Islet of Langerhans (tissue), 1 donor: ENCODE data around the gene CAAP1.
"Not testable (repeated sequence)": the region's sequence is repeated elsewhere in the genome, so short reads cannot be mapped to it uniquely, and the experiment has no call there.

ENCODE experiments used
- FAIRE-seq: peaks from one replicate; lab custom pipeline; 2011; peaks lifted over from hg19 to GRCh38; lab: Jason Lieb, UNC

The CAAP1 gene

GRCh38 chr9:26892251-26893029 is at the start of gene CAAP1:
TSS of gene CAAP1 (minus strand) at chr9:26892802. CDS start at chr9:26892715, 87 bp downstream.
- no peak for FAIRE-seq

- no peak for FAIRE-seq
These were observed 48.2 kb upstream of the CAAP1 start for GRCh38 chr9:26940779-26941178.

GRCh38 chr9:26939955-26940711 is 47.5 kb upstream of the CAAP1 start:
- FAIRE-seq, result no peak

- FAIRE-seq, result no peak
These were observed 45.3 kb upstream of the CAAP1 start for GRCh38 chr9:26937816-26938371.

GRCh38 chr9:26935847-26936246 is 43.2 kb upstream of the CAAP1 start:
- no peak for FAIRE-seq

- no peak for FAIRE-seq
These were observed 36.4 kb upstream of the CAAP1 start for GRCh38 chr9:26928902-26929495.

- FAIRE-seq, result no peak
These were observed 33.0 kb upstream of the CAAP1 start for GRCh38 chr9:26925609-26926008.

GRCh38 chr9:26919698-26920097 is 27.1 kb upstream of the CAAP1 start:
- no peak for FAIRE-seq

- FAIRE-seq, result no peak
These were observed 20.6 kb upstream of the CAAP1 start for GRCh38 chr9:26913138-26913668.

- no peak for FAIRE-seq
These were observed 12.1 kb upstream of the CAAP1 start for GRCh38 chr9:26904671-26905070.

- no peak for FAIRE-seq
These were observed 11.5 kb upstream of the CAAP1 start for GRCh38 chr9:26904070-26904469.

- FAIRE-seq, result peak; percentile 87
These were observed 551 bp upstream of the CAAP1 start for GRCh38 chr9:26893030-26893676.

GRCh38 chr9:26891726-26892125 is 876 bp downstream of the CAAP1 start:
- no peak for FAIRE-seq

GRCh38 chr9:26888271-26888670 is 4.3 kb downstream of the CAAP1 start:
- FAIRE-seq, result no peak

- FAIRE-seq, result no peak
These were observed 10.4 kb downstream of the CAAP1 start for GRCh38 chr9:26882154-26882553.

GRCh38 chr9:26880262-26880661 is 12.3 kb downstream of the CAAP1 start:
- no peak for FAIRE-seq

GRCh38 chr9:26875155-26875554 is 17.4 kb downstream of the CAAP1 start:
- not testable (repeated sequence) for FAIRE-seq

GRCh38 chr9:26870292-26870691 is 22.3 kb downstream of the CAAP1 start:
- FAIRE-seq, result no peak

GRCh38 chr9:26863074-26863473 is 29.5 kb downstream of the CAAP1 start:
- peak; percentile 47 for FAIRE-seq

- FAIRE-seq, result peak; percentile 60
These were observed 36.1 kb downstream of the CAAP1 start for GRCh38 chr9:26856413-26857032.

GRCh38 chr9:26850995-26851394 is 41.6 kb downstream of the CAAP1 start:
- no peak for FAIRE-seq

GRCh38 chr9:26833792-26834191 is 58.8 kb downstream of the CAAP1 start:
- no peak for FAIRE-seq
